Kidney (tissue), 14 donors: ENCODE results near the gene PCDH9. TPM values are rescaled to one million over a fixed set of nuclear protein-coding genes. Genes with fewer than 3 reads are reported as not detected.

Source experiments
- DNase-seq, 5 donors: peaks; one replicate each; pipeline ENCODE4 v3.0.0-alpha.2; 2013 to 2020
- FAIRE-seq: peaks from 2 replicates; lab custom pipeline; 2012; peaks lifted over from hg19 to GRCh38; lab: Jason Lieb, UNC
- H3K27ac ChIP-seq, 2 donors: one replicate each; pipeline ENCODE4 v1.7.0; 2013; ENCODE audit warnings: low read depth in 2 of 2, low read length in 2 of 2, inconsistent platforms in 1 of 2
- H3K27me3 ChIP-seq: one replicate; pipeline ENCODE4 v1.7.1; 2013; ENCODE audit warnings: low read length, inconsistent platforms; ENCODE audit not compliant: control insufficient read depth, insufficient read depth
- H3K36me3 ChIP-seq, 3 donors: one replicate each; pipeline versions ENCODE4 v1.7.0 to v1.7.1; 2013; ENCODE audit warnings: low read length in 3 of 3, control low read depth in 1 of 3, inconsistent platforms in 1 of 3; ENCODE audit not compliant: insufficient read depth in 3 of 3, control insufficient read depth in 2 of 3
- H3K4me1 ChIP-seq, 3 donors: one replicate each; pipeline versions ENCODE4 v1.7.0 to v1.7.1; 2013; ENCODE audit warnings: low read length in 3 of 3, inconsistent platforms in 1 of 3, low read depth in 1 of 3; ENCODE audit not compliant: control insufficient read depth in 2 of 3, insufficient read depth in 2 of 3
- H3K4me3 ChIP-seq, 3 donors: one replicate each; pipeline versions ENCODE4 v1.7.0 to v1.8.1; 2013; ENCODE audit warnings: low read length in 3 of 3, control low read depth in 1 of 3, inconsistent platforms in 1 of 3
- H3K9ac ChIP-seq, 3 donors: one replicate each; pipeline versions ENCODE4 v1.7.0 to v1.7.1; 2013; ENCODE audit warnings: low read length in 3 of 3, control low read depth in 1 of 3, inconsistent platforms in 1 of 3
- H3K9me3 ChIP-seq, 3 donors: one replicate each; pipeline versions ENCODE4 v1.7.0 to v1.7.1; 2013; ENCODE audit warnings: low read length in 3 of 3, control low read depth in 1 of 3, inconsistent platforms in 1 of 3; ENCODE audit not compliant: control insufficient read depth in 2 of 3, insufficient read depth in 1 of 3
- intact Hi-C: fragments of 100-400 bp; cut with DNase I; formaldehyde crosslinking; loops from one replicate; pipeline ENCODE4 v1.11.1; 2022
- polyA plus RNA-seq: library from polyadenylated mRNA; stranded (reverse); fragments of 350-450 nt; fragmentation: Illumina TruSeq; extraction: RNeasy Lipid Tissue Mini Kit (QIAGEN cat#74804); gene quantifications from one replicate; pipeline ENCODE4 v1.2.3, GENCODE V29; 2014; ENCODE audit warnings: low read depth, low replicate concordance; ENCODE audit not compliant: insufficient read depth
- total RNA-seq: library from RNA; stranded (reverse); fragmentation: NEBNext Ultra II Directional; extraction: Animal tissue kit (Norgen Biotek cat#: 25700); gene quantifications from one replicate; pipeline ENCODE4 v1.2.1, GENCODE V29; 2021
- TF ChIP-seq, protein P1 (sequence below): IDR thresholded peaks from 3 replicates; pipeline ENCODE4 v1.5.1; 2012; ENCODE audit warnings: mild to moderate bottlenecking, moderate library complexity, borderline replicate concordance; ENCODE audit not compliant: insufficient read depth; ENCODE audit errors: extremely low read depth
- donor health status: control.
- donor health status: control.
- donor health status: control.
- donor health status: control.
- donor health status: control.
- donor health status: DM: yes; HTN: yes; CAD: no.
- donor health status: Normal renal cell carcinoma (clear cell type).

The PCDH9 gene
- total and polyA plus RNA-seq, 2 donors from 2014 or later: 1.6 to 9.5 TPM

DNA sequence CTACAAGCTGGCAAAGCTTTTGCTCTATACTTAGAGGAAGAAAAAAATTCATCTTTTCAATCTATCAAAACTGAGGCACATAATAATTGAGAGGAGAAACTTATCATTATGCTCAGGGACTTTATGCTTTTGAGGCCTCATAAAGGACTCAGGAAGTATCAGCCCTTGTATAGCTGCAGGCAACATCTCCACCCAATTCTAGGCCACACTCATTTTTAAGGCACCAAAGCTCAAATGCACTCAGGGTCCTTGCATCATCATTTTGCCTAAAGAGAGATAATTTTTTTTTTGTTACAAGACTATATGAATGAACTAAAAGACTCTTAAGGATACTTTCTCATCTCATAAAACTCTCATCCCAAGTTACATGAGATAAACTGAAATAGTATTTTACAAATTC, 78.5 kb downstream of the PCDH9 start:
- no peak overlapping the region for H3K27ac ChIP-seq
- no peak overlapping the region for H3K9ac ChIP-seq
- intact Hi-C loops: no loop called here
- no peaks in the 10 kb centered on the region for H3K27me3 ChIP-seq
- H3K4me1 ChIP-seq: no peaks in the 10 kb centered on the region
- TF ChIP-seq, protein P1, sequence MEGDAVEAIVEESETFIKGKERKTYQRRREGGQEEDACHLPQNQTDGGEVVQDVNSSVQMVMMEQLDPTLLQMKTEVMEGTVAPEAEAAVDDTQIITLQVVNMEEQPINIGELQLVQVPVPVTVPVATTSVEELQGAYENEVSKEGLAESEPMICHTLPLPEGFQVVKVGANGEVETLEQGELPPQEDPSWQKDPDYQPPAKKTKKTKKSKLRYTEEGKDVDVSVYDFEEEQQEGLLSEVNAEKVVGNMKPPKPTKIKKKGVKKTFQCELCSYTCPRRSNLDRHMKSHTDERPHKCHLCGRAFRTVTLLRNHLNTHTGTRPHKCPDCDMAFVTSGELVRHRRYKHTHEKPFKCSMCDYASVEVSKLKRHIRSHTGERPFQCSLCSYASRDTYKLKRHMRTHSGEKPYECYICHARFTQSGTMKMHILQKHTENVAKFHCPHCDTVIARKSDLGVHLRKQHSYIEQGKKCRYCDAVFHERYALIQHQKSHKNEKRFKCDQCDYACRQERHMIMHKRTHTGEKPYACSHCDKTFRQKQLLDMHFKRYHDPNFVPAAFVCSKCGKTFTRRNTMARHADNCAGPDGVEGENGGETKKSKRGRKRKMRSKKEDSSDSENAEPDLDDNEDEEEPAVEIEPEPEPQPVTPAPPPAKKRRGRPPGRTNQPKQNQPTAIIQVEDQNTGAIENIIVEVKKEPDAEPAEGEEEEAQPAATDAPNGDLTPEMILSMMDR: no peak
- no peak for FAIRE-seq
- H3K9me3 ChIP-seq: no peaks in the 10 kb centered on the region
- H3K4me3 ChIP-seq: no peak overlapping the region
- no peaks in the 10 kb centered on the region for H3K36me3 ChIP-seq
- DNase-seq: no peak

DNA sequence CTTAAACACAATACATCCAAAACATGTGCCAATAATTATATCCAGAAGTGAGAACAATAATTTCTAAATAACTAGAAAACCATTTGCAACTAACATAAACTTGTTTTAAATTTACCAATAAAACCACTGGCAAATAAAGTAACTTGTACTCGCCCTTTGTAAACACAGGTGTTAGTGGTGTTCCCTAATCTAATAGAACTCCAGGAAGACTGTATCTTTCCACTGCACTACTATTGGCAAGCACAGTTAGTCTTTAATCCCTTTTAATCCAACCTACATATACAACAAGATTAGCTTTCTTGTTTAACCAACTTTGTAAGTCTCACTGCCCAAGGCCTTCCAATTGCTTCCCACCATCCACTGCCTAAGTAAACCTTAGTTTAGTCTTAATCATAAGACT, 79.5 kb downstream of the PCDH9 start:
- Histone ChIP-seq H3K4me3 (no peak overlapping the region), H3K27me3 (no peaks in the 10 kb centered on the region), H3K27ac (no peak overlapping the region), H3K36me3 (no peaks in the 10 kb centered on the region), H3K9ac (no peak overlapping the region), H3K9me3 (no peaks in the 10 kb centered on the region), H3K4me1 (no peaks in the 10 kb centered on the region)
- DNase-seq (no peak), FAIRE-seq (no peak)
- TF ChIP-seq, protein P1: no peak
- intact Hi-C loops: no loop called here

DNA sequence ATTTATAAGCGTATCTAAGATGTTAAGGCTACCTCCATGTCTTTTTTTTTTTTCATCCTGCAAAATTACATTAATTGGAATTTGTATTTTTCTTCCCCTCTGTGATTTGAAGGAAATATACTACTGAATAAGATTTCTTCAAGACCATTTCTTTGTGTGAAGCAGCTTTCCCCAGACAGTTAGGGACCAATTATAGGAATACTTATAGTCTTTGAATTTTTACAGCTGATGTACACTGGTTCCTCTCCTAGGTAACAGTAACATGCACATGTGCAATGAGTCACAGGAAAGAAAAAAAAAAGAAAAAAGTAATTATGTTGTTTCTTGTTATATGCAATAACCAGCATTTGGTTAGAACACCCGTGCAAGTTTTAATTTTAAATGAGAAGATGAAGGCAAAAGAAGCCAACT, 82.0 kb downstream of the PCDH9 start:
- H3K36me3 ChIP-seq: no peaks in the 10 kb centered on the region
- no peaks in the 10 kb centered on the region for H3K4me1 ChIP-seq
- TF ChIP-seq, protein P1: no peak
- H3K4me3 ChIP-seq: no peak overlapping the region
- DNase-seq (peak in 1 of 5 donors; percentile 12), FAIRE-seq (no peak)
- intact Hi-C loops: no loop called here
- H3K9me3 ChIP-seq: no peaks in the 10 kb centered on the region
- H3K9ac ChIP-seq: no peak overlapping the region
- no peaks in the 10 kb centered on the region for H3K27me3 ChIP-seq
- H3K27ac ChIP-seq: no peak overlapping the region

DNA sequence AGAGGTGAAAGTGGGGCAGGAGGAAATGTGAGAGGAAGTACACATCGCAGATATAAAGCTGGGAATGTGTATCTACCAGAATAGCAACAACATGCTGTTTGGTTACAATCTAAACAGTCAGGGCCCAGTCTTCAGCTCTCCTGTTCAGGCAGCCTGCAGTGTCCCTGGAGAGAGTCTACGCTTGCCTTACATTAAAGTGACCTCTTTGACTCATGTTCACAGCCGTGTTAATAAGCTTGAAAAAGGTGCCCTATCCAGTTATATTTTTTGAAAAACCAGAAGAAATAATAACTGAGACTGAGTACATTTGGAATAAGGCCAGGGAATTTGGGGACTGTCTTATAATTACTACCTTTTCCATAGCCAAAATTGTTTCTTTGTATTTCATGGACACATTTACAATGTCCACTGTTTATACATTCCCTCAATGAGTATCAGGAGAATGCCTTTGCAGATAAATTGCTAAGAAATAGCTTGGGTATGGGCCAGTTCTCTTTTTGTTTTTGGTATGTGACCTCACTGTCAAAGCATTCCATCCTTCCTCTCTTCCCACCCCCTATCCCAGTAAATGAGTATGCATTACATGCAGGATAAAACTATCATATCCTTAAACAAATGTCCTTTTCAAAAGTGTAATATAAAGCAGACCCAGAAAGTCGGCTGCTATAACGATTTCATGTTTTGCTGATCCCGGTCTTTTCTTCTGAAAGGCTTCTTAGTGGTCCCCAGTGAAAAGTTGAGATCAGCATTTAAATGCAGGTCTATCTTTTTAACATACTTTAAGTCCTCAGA, 82.6 kb downstream of the PCDH9 start:
- intact Hi-C loops: no loop called here
- FAIRE-seq (no peak), DNase-seq (peak in 2 of 5 donors; percentile 26 to 35)
- H3K4me3 ChIP-seq: no peak overlapping the region
- H3K4me1 ChIP-seq: no peaks in the 10 kb centered on the region
- H3K9ac ChIP-seq: no peak overlapping the region
- H3K27me3 ChIP-seq: no peaks in the 10 kb centered on the region
- TF ChIP-seq, protein P1: no peak
- H3K9me3 ChIP-seq: no peaks in the 10 kb centered on the region
- no peaks in the 10 kb centered on the region for H3K36me3 ChIP-seq
- no peak overlapping the region for H3K27ac ChIP-seq
